SK-N-SH treated with all-trans-retinoic acid at 6 μM for 48 hours (cell line): ENCODE results near the gene PROM1.

Experiments
- ATAC-seq: fragments of 200-7000 bp; cut with Tn5 transposase; 3 replicates; pipeline ENCODE4 v1.9.1; 2020; ENCODE audit warnings: mild to moderate bottlenecking, moderate library complexity
- BACH2 ChIP-seq: fragments of 250-450 bp; sonication (Bioruptor Pico); IDR thresholded peaks from 2 replicates; pipeline ENCODE4 v1.9.0; 2021; ENCODE audit warnings: mild to moderate bottlenecking, borderline replicate concordance
- CREB5 ChIP-seq: fragments of 250-450 bp; sonication (Bioruptor Pico); IDR thresholded peaks from 2 replicates; pipeline ENCODE4 v1.5.1; 2020; ENCODE audit warnings: low read depth, mild to moderate bottlenecking, moderate library complexity
- ESRRG ChIP-seq: fragments of 250-450 bp; sonication (Bioruptor Pico); IDR thresholded peaks from 2 replicates; pipeline ENCODE4 v1.6.1; 2021; ENCODE audit warnings: mild to moderate bottlenecking
- GLIS3 ChIP-seq: fragments of 250-450 bp; sonication (Bioruptor Pico); IDR thresholded peaks from 2 replicates; pipeline ENCODE4 v1.5.0; 2020; ENCODE audit warnings: mild to moderate bottlenecking, moderate library complexity
- ISL1 ChIP-seq: fragments of 250-450 bp; sonication (Bioruptor Pico); IDR thresholded peaks from 2 replicates; pipeline ENCODE4 v2.1.2; 2022; ENCODE audit warnings: mild to moderate bottlenecking, moderate library complexity
- OSR1 ChIP-seq: fragments of 250-450 bp; sonication (Bioruptor Pico); IDR thresholded peaks from 2 replicates; pipeline ENCODE4 v1.8.0; 2022; ENCODE audit warnings: moderate library complexity, mild to moderate bottlenecking, inconsistent platforms
- PATZ1 ChIP-seq: fragments of 250-450 bp; sonication (Bioruptor Pico); IDR thresholded peaks from 2 replicates; pipeline ENCODE4 v1.8.0; 2020; ENCODE audit warnings: mild to moderate bottlenecking, moderate library complexity, borderline replicate concordance
- POU6F1 ChIP-seq: fragments of 250-450 bp; sonication (Bioruptor Pico); IDR thresholded peaks from 2 replicates; pipeline ENCODE4 v1.8.0; 2021; ENCODE audit warnings: low read depth, mild to moderate bottlenecking, moderate library complexity, borderline replicate concordance
- PPARA ChIP-seq: fragments of 250-450 bp; sonication (Bioruptor Pico); IDR thresholded peaks from 2 replicates; pipeline ENCODE4 v1.5.0; 2020; ENCODE audit warnings: mild to moderate bottlenecking, borderline replicate concordance
- RARB ChIP-seq: fragments of 250-450 bp; sonication (Bioruptor Pico); IDR thresholded peaks from 2 replicates; pipeline ENCODE4 v1.8.0; 2021; ENCODE audit warnings: mild to moderate bottlenecking, moderate library complexity
- SNAI2 ChIP-seq: fragments of 250-450 bp; sonication (Bioruptor Pico); IDR thresholded peaks from 2 replicates; pipeline ENCODE4 v1.5.0; 2020; ENCODE audit warnings: mild to moderate bottlenecking, moderate library complexity
- TCF4 ChIP-seq: fragments of 250-450 bp; sonication (Bioruptor Pico); IDR thresholded peaks from 2 replicates; pipeline ENCODE4 v1.8.0; 2021; ENCODE audit warnings: mild to moderate bottlenecking, moderate library complexity, borderline replicate concordance
- TSHZ2 ChIP-seq: fragments of 250-450 bp; sonication (Bioruptor Pico); IDR thresholded peaks from 2 replicates; pipeline ENCODE4 v1.5.0; 2020; ENCODE audit warnings: mild to moderate bottlenecking, moderate library complexity
- ZFP3 ChIP-seq: fragments of 250-450 bp; sonication (Bioruptor Pico); IDR thresholded peaks from 2 replicates; pipeline ENCODE4 v1.5.0; 2020; ENCODE audit warnings: mild to moderate bottlenecking, moderate library complexity
- ZNF70 ChIP-seq: fragments of 450-650 bp; formaldehyde crosslinking; IDR thresholded peaks from 2 replicates; pipeline ENCODE4 v1.5.0; 2020; ENCODE audit warnings: mild to moderate bottlenecking, moderate library complexity
- ZNF8 ChIP-seq: fragments of 450-650 bp; formaldehyde crosslinking; IDR thresholded peaks from 2 replicates; pipeline ENCODE4 v1.5.0; 2020; ENCODE audit warnings: mild to moderate bottlenecking, moderate library complexity

Gene PROM1

GRCh38 chr4:16050669-16051068 is 33.2 kb downstream of the PROM1 start:
- TF ChIP-seq ZNF8 (CRISPR knock-in tag) (no peak), TSHZ2 (CRISPR knock-in tag) (no peak), ZNF70 (no peak)

GRCh38 chr4:16048619-16049419 is 35.0 kb downstream of the PROM1 start:
- no peak for TF ChIP-seq PPARA (CRISPR knock-in tag)
- ATAC-seq, result no peak

More at GRCh38 chr4:16050669-16051068, 33.2 kb downstream of the PROM1 start:
- ATAC-seq, result no peak

GRCh38 chr4:16045687-16046086 is 38.1 kb downstream of the PROM1 start:
- no peak for ATAC-seq
- no peak for TF ChIP-seq ZFP3 (CRISPR knock-in tag)
- TF ChIP-seq ZNF8 (CRISPR knock-in tag), result no peak
- TF ChIP-seq ISL1 (CRISPR knock-in tag), result no peak
- no peak for TF ChIP-seq BACH2
- no peak for TF ChIP-seq RARB (CRISPR knock-in tag)
- no peak for TF ChIP-seq PATZ1 (CRISPR knock-in tag)
- TF ChIP-seq GLIS3, result no peak
- TF ChIP-seq ESRRG (CRISPR knock-in tag), result no peak
- no peak for TF ChIP-seq SNAI2 (CRISPR knock-in tag)
- no peak for TF ChIP-seq CREB5
- no peak for TF ChIP-seq OSR1
- no peak for TF ChIP-seq TCF4
- TF ChIP-seq, all 23 proteins: peak for 0

- TF ChIP-seq POU6F1 (CRISPR knock-in tag) (no peak), CREB5 (no peak)
- ATAC-seq, result no peak; the same call in 2 of the 3 replicates
Observed at GRCh38 chr4:16043642-16044498, 40.0 kb downstream of the PROM1 start.

- no peak for TF ChIP-seq ZFP3 (CRISPR knock-in tag)
- ATAC-seq, result no peak
Observed at GRCh38 chr4:16039139-16039538, 44.7 kb downstream of the PROM1 start.
